ENCODE results near the gene ATAT1.

ATAT1 gene

GRCh38 chr6:30682143-30683117 lies 55.8 kb downstream of the ATAT1 start:
- FAIRE-seq: peak; percentile 92
- DNase-seq (ENCODE audit: extremely low spot score, insufficient read length, low read depth): no peak

GRCh38 chr6:30683183-30683979 lies 56.7 kb downstream of the ATAT1 start:
- FAIRE-seq (no peak), DNase-seq (ENCODE audit: extremely low spot score, insufficient read length, low read depth) (no peak)

- no peak for FAIRE-seq
- no peak for DNase-seq (ENCODE audit: extremely low spot score, insufficient read length, low read depth)
Measured at GRCh38 chr6:30683980-30684338, 57.3 kb downstream of the ATAT1 start.

GRCh38 chr6:30684386-30685156 lies 57.9 kb downstream of the ATAT1 start:
- no peak for DNase-seq (ENCODE audit: extremely low spot score, insufficient read length, low read depth)

GRCh38 chr6:30685157-30686008 lies 58.7 kb downstream of the ATAT1 start:
- DNase-seq (ENCODE audit: extremely low spot score, insufficient read length, low read depth): no peak
- FAIRE-seq: no peak

More at GRCh38 chr6:30684386-30685156, 57.9 kb downstream of the ATAT1 start:
- FAIRE-seq: no peak

GRCh38 chr6:30686009-30686907 lies 59.6 kb downstream of the ATAT1 start, which contains the start of gene PPP1R18:
PPP1R18 (minus strand) TSS chr6:30686645; CDS start chr6:30686018, 627 bp downstream.
- peak; percentile 55 for FAIRE-seq
- DNase-seq (ENCODE audit: extremely low spot score, insufficient read length, low read depth): no peak

GRCh38 chr6:30686908-30687658 lies 60.4 kb downstream of the ATAT1 start:
- FAIRE-seq (peak; percentile 96), DNase-seq (ENCODE audit: extremely low spot score, insufficient read length, low read depth) (peak; percentile 78)

GRCh38 chr6:30687659-30688431 lies 61.2 kb downstream of the ATAT1 start:
- FAIRE-seq: peak; percentile 44
- no peak for DNase-seq (ENCODE audit: extremely low spot score, insufficient read length, low read depth)

GRCh38 chr6:30688569-30688968 lies 61.9 kb downstream of the ATAT1 start:
- DNase-seq (ENCODE audit: extremely low spot score, insufficient read length, low read depth): no peak
- FAIRE-seq: peak; percentile 45

GRCh38 chr6:30689022-30689865 lies 62.6 kb downstream of the ATAT1 start:
- FAIRE-seq: no peak
- no peak for DNase-seq (ENCODE audit: extremely low spot score, insufficient read length, low read depth)

- FAIRE-seq (no peak), DNase-seq (ENCODE audit: extremely low spot score, insufficient read length, low read depth) (no peak)
Measured at GRCh38 chr6:30689985-30690384, 63.3 kb downstream of the ATAT1 start.

GRCh38 chr6:30690403-30691207 lies 63.9 kb downstream of the ATAT1 start, which contains the start of gene NRM:
NRM (minus strand) TSS chr6:30690984; CDS start chr6:30690974, 10 bp downstream.
- FAIRE-seq: peak; percentile 77
- peak; percentile 67 for DNase-seq (ENCODE audit: extremely low spot score, insufficient read length, low read depth)

- no peak for DNase-seq (ENCODE audit: extremely low spot score, insufficient read length, low read depth)
- no peak for FAIRE-seq
Measured at GRCh38 chr6:30691208-30691847, 64.7 kb downstream of the ATAT1 start.
